WTC11 (cell line): ENCODE results near the gene UBTD1. TPM values are rescaled to one million over a fixed set of nuclear protein-coding genes. Genes with fewer than 3 reads are reported as not detected.

Experiments used
- ATAC-seq: fragments of 200-7000 bp; cut with Tn5 transposase; 2 replicates; pipeline ENCODE4 v1.10.0; 2021; ENCODE audit warnings: mild to moderate bottlenecking, moderate library complexity
- CTCF ChIA-PET: fragments of 300-600 bp; sonication (Branson Sonifier 250); formaldehyde crosslinking; loops from one replicate; lab custom pipeline; 2021; ENCODE audit warnings: antibody characterized with exemption; lab: Charles Lee
- POLR2A ChIA-PET: fragments of 350-600 bp; sonication (Branson Sonifier 250); formaldehyde crosslinking; loops from one replicate; lab custom pipeline; 2021; ENCODE audit warnings: antibody characterized with exemption; lab: Charles Lee
- DNase-seq: peaks from one replicate; pipeline ENCODE4 v3.0.0; 2021; ENCODE audit warnings: low spot score
- H3K27ac Mint-ChIP-seq: 2 replicates; pipeline ENCODE4 v1.8.0; 2021; ENCODE audit warnings: mixed read lengths
- H3K27me3 Mint-ChIP-seq: 2 replicates; pipeline ENCODE4 v1.8.0; 2021; ENCODE audit warnings: low read depth, mild to moderate bottlenecking, moderate library complexity, mixed read lengths
- H3K36me3 Mint-ChIP-seq: 2 replicates; pipeline ENCODE4 v1.8.0; 2021; ENCODE audit warnings: mixed read lengths
- H3K4me1 Mint-ChIP-seq: 2 replicates; pipeline ENCODE4 v1.8.0; 2022; ENCODE audit warnings: mixed read lengths
- H3K4me3 Mint-ChIP-seq: 2 replicates; pipeline ENCODE4 v1.8.0; 2021; ENCODE audit warnings: mild to moderate bottlenecking, moderate library complexity, mixed read lengths
- H3K9me3 Mint-ChIP-seq: 2 replicates; pipeline ENCODE4 v1.8.0; 2021; ENCODE audit warnings: mixed read lengths
- ESRRA ChIP-seq: sonication (generic); formaldehyde crosslinking; IDR thresholded peaks from 2 replicates; pipeline ENCODE4 v1.8.1; 2022; ENCODE audit warnings: mild to moderate bottlenecking, missing genetic modification reagents, borderline replicate concordance
- GTF2I ChIP-seq: fragments of 250-450 bp; sonication (Bioruptor Pico); conservative IDR thresholded peaks from 2 replicates; pipeline ENCODE4 v1.4.0; 2021; ENCODE audit warnings: mild to moderate bottlenecking
- JAZF1 ChIP-seq: fragments of 250-450 bp; sonication (Bioruptor Pico); IDR thresholded peaks from 2 replicates; pipeline ENCODE4 v1.9.0; 2021; ENCODE audit warnings: moderate library complexity, mild to moderate bottlenecking, inconsistent platforms
- MXD4 ChIP-seq: fragments of 250-450 bp; sonication (Bioruptor Pico); IDR thresholded peaks from 2 replicates; pipeline ENCODE4 v1.8.0; 2021; ENCODE audit warnings: mild to moderate bottlenecking, moderate library complexity, borderline replicate concordance
- NR3C1 ChIP-seq: sonication (generic); formaldehyde crosslinking; conservative IDR thresholded peaks from 2 replicates; pipeline ENCODE4 v1.8.1; 2023; ENCODE audit warnings: low read depth, mild to moderate bottlenecking, missing genetic modification reagents
- OVOL2 ChIP-seq: fragments of 250-450 bp; sonication (Bioruptor Pico); IDR thresholded peaks from 2 replicates; pipeline ENCODE4 v1.9.0; 2021; ENCODE audit warnings: mild to moderate bottlenecking, borderline replicate concordance
- SMAD3 ChIP-seq: sonication (generic); formaldehyde crosslinking; IDR thresholded peaks from 2 replicates; pipeline ENCODE4 v1.8.0; 2022; ENCODE audit warnings: missing genetic modification reagents, mild to moderate bottlenecking, borderline replicate concordance
- SOX15 ChIP-seq: fragments of 250-450 bp; sonication (Bioruptor Pico); IDR thresholded peaks from 2 replicates; pipeline ENCODE4 v1.9.0; 2021; ENCODE audit warnings: mild to moderate bottlenecking
- TP53 ChIP-seq: sonication (generic); formaldehyde crosslinking; IDR thresholded peaks from 2 replicates; pipeline ENCODE4 v1.8.1; 2023; ENCODE audit warnings: mild to moderate bottlenecking, missing genetic modification reagents
- ZNF232 ChIP-seq: sonication (generic); formaldehyde crosslinking; IDR thresholded peaks from 2 replicates; pipeline ENCODE4 v1.8.0; 2022; ENCODE audit warnings: mild to moderate bottlenecking, missing genetic modification reagents
- ZNF317 ChIP-seq: sonication (generic); formaldehyde crosslinking; IDR thresholded peaks from 2 replicates; pipeline ENCODE4 v1.8.1; 2023; ENCODE audit warnings: low read depth, mild to moderate bottlenecking, moderate library complexity, missing genetic modification reagents, borderline replicate concordance
- ZNF396 ChIP-seq: fragments of 250-450 bp; sonication (Bioruptor Pico); IDR thresholded peaks from 2 replicates; pipeline ENCODE4 v1.8.0; 2021; ENCODE audit warnings: mild to moderate bottlenecking, moderate library complexity, borderline replicate concordance
- total RNA-seq: library from RNA; stranded (reverse); gene quantifications from 3 replicates; pipeline ENCODE4 v1.2.3, GENCODE V29; 2021
- TF ChIP-seq, protein P1 (sequence below): sonication (generic); formaldehyde crosslinking; IDR thresholded peaks from 2 replicates; pipeline ENCODE4 v1.8.0; 2023; ENCODE audit warnings: mild to moderate bottlenecking, missing genetic modification reagents
- TF ChIP-seq, protein P2 (sequence below): fragments of 250-450 bp; sonication (Bioruptor Pico); IDR thresholded peaks from 2 replicates; pipeline ENCODE4 v1.9.0; 2021; ENCODE audit warnings: mild to moderate bottlenecking, borderline replicate concordance
- TF ChIP-seq, protein P3 (sequence below): sonication (generic); formaldehyde crosslinking; IDR thresholded peaks from 2 replicates; pipeline ENCODE4 v1.8.1; 2023; ENCODE audit warnings: mild to moderate bottlenecking, missing genetic modification reagents, borderline replicate concordance
- TF ChIP-seq, protein P4 (sequence below): sonication (generic); formaldehyde crosslinking; conservative IDR thresholded peaks from 2 replicates; pipeline ENCODE4 v1.8.1; 2023; ENCODE audit warnings: mild to moderate bottlenecking, low read depth, missing genetic modification reagents, moderate library complexity
- TF ChIP-seq, protein P5 (sequence below): fragments of 200-600 bp; IDR thresholded peaks from 2 replicates; pipeline ENCODE4 v1.8.0; 2022; ENCODE audit warnings: antibody characterized with exemption
- TF ChIP-seq, protein P6 (sequence below): fragments of 250-450 bp; sonication (Bioruptor Pico); IDR thresholded peaks from 2 replicates; pipeline ENCODE4 v1.9.0; 2021; ENCODE audit warnings: mild to moderate bottlenecking

The UBTD1 gene
- total RNA-seq, 1 experiment from 2014 or later = 35.7 TPM

DNA sequence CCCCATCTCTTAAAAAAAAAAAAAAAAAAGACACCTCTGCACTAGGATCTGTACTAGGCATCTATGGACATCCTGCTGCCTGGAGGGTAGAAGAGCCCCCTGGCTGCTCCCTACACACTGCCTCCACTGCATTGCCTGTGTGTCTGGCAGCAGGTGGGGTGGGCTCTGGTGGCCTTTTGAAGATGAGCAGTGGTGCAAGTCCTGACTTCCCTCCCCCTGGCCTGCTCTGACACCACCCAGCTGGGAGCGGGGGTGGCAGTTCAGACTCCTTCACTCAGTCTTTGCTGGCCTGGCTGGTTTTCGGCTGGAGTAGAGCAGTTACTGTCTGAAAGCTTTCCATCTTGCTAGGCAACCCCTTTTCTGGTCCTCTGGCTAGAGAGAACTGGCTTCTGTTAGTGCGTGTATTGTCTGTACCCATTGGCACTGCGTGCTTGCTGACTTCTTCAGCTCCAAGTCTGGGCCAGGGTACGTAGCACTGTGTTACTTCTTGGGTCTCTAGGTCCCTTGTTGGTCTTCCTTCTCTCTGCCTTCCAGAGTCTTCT is 108.4 kb downstream of the UBTD1 start:
- CTCF ChIA-PET = interaction anchor here (1.7 to 2.1 kb wide), 2 partner anchors 35 to 67 kb away, joined by 4 to 6 read pairs; partner anchors contain the start of gene ANKRD2
- TF ChIP-seq JAZF1 (CRISPR knock-in tag) (no peak), SOX15 (CRISPR knock-in tag) (no peak), ZNF317 (CRISPR knock-in tag) (no peak), SMAD3 (CRISPR knock-in tag) (no peak), NR3C1 (CRISPR knock-in tag) (no peak), OVOL2 (CRISPR knock-in tag) (no peak), MXD4 (CRISPR knock-in tag) (no peak), ZNF396 (CRISPR knock-in tag) (no peak), GTF2I (CRISPR knock-in tag) (no peak), ESRRA (CRISPR knock-in tag) (no peak), ZNF232 (no peak), TP53 (CRISPR knock-in tag) (no peak)
- TF ChIP-seq, protein P1, sequence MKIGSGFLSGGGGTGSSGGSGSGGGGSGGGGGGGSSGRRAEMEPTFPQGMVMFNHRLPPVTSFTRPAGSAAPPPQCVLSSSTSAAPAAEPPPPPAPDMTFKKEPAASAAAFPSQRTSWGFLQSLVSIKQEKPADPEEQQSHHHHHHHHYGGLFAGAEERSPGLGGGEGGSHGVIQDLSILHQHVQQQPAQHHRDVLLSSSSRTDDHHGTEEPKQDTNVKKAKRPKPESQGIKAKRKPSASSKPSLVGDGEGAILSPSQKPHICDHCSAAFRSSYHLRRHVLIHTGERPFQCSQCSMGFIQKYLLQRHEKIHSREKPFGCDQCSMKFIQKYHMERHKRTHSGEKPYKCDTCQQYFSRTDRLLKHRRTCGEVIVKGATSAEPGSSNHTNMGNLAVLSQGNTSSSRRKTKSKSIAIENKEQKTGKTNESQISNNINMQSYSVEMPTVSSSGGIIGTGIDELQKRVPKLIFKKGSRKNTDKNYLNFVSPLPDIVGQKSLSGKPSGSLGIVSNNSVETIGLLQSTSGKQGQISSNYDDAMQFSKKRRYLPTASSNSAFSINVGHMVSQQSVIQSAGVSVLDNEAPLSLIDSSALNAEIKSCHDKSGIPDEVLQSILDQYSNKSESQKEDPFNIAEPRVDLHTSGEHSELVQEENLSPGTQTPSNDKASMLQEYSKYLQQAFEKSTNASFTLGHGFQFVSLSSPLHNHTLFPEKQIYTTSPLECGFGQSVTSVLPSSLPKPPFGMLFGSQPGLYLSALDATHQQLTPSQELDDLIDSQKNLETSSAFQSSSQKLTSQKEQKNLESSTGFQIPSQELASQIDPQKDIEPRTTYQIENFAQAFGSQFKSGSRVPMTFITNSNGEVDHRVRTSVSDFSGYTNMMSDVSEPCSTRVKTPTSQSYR (CRISPR knock-in tag) = no peak
- TF ChIP-seq, protein P2, sequence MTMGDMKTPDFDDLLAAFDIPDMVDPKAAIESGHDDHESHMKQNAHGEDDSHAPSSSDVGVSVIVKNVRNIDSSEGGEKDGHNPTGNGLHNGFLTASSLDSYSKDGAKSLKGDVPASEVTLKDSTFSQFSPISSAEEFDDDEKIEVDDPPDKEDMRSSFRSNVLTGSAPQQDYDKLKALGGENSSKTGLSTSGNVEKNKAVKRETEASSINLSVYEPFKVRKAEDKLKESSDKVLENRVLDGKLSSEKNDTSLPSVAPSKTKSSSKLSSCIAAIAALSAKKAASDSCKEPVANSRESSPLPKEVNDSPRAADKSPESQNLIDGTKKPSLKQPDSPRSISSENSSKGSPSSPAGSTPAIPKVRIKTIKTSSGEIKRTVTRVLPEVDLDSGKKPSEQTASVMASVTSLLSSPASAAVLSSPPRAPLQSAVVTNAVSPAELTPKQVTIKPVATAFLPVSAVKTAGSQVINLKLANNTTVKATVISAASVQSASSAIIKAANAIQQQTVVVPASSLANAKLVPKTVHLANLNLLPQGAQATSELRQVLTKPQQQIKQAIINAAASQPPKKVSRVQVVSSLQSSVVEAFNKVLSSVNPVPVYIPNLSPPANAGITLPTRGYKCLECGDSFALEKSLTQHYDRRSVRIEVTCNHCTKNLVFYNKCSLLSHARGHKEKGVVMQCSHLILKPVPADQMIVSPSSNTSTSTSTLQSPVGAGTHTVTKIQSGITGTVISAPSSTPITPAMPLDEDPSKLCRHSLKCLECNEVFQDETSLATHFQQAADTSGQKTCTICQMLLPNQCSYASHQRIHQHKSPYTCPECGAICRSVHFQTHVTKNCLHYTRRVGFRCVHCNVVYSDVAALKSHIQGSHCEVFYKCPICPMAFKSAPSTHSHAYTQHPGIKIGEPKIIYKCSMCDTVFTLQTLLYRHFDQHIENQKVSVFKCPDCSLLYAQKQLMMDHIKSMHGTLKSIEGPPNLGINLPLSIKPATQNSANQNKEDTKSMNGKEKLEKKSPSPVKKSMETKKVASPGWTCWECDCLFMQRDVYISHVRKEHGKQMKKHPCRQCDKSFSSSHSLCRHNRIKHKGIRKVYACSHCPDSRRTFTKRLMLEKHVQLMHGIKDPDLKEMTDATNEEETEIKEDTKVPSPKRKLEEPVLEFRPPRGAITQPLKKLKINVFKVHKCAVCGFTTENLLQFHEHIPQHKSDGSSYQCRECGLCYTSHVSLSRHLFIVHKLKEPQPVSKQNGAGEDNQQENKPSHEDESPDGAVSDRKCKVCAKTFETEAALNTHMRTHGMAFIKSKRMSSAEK (CRISPR knock-in tag) = no peak
- TF ChIP-seq, protein P3, sequence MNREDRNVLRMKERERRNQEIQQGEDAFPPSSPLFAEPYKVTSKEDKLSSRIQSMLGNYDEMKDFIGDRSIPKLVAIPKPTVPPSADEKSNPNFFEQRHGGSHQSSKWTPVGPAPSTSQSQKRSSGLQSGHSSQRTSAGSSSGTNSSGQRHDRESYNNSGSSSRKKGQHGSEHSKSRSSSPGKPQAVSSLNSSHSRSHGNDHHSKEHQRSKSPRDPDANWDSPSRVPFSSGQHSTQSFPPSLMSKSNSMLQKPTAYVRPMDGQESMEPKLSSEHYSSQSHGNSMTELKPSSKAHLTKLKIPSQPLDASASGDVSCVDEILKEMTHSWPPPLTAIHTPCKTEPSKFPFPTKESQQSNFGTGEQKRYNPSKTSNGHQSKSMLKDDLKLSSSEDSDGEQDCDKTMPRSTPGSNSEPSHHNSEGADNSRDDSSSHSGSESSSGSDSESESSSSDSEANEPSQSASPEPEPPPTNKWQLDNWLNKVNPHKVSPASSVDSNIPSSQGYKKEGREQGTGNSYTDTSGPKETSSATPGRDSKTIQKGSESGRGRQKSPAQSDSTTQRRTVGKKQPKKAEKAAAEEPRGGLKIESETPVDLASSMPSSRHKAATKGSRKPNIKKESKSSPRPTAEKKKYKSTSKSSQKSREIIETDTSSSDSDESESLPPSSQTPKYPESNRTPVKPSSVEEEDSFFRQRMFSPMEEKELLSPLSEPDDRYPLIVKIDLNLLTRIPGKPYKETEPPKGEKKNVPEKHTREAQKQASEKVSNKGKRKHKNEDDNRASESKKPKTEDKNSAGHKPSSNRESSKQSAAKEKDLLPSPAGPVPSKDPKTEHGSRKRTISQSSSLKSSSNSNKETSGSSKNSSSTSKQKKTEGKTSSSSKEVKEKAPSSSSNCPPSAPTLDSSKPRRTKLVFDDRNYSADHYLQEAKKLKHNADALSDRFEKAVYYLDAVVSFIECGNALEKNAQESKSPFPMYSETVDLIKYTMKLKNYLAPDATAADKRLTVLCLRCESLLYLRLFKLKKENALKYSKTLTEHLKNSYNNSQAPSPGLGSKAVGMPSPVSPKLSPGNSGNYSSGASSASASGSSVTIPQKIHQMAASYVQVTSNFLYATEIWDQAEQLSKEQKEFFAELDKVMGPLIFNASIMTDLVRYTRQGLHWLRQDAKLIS (CRISPR knock-in tag) = no peak
- TF ChIP-seq, protein P4, sequence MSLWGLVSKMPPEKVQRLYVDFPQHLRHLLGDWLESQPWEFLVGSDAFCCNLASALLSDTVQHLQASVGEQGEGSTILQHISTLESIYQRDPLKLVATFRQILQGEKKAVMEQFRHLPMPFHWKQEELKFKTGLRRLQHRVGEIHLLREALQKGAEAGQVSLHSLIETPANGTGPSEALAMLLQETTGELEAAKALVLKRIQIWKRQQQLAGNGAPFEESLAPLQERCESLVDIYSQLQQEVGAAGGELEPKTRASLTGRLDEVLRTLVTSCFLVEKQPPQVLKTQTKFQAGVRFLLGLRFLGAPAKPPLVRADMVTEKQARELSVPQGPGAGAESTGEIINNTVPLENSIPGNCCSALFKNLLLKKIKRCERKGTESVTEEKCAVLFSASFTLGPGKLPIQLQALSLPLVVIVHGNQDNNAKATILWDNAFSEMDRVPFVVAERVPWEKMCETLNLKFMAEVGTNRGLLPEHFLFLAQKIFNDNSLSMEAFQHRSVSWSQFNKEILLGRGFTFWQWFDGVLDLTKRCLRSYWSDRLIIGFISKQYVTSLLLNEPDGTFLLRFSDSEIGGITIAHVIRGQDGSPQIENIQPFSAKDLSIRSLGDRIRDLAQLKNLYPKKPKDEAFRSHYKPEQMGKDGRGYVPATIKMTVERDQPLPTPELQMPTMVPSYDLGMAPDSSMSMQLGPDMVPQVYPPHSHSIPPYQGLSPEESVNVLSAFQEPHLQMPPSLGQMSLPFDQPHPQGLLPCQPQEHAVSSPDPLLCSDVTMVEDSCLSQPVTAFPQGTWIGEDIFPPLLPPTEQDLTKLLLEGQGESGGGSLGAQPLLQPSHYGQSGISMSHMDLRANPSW (CRISPR knock-in tag) = no peak
- TF ChIP-seq, protein P5, sequence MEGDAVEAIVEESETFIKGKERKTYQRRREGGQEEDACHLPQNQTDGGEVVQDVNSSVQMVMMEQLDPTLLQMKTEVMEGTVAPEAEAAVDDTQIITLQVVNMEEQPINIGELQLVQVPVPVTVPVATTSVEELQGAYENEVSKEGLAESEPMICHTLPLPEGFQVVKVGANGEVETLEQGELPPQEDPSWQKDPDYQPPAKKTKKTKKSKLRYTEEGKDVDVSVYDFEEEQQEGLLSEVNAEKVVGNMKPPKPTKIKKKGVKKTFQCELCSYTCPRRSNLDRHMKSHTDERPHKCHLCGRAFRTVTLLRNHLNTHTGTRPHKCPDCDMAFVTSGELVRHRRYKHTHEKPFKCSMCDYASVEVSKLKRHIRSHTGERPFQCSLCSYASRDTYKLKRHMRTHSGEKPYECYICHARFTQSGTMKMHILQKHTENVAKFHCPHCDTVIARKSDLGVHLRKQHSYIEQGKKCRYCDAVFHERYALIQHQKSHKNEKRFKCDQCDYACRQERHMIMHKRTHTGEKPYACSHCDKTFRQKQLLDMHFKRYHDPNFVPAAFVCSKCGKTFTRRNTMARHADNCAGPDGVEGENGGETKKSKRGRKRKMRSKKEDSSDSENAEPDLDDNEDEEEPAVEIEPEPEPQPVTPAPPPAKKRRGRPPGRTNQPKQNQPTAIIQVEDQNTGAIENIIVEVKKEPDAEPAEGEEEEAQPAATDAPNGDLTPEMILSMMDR = no peak
- TF ChIP-seq, protein P6, sequence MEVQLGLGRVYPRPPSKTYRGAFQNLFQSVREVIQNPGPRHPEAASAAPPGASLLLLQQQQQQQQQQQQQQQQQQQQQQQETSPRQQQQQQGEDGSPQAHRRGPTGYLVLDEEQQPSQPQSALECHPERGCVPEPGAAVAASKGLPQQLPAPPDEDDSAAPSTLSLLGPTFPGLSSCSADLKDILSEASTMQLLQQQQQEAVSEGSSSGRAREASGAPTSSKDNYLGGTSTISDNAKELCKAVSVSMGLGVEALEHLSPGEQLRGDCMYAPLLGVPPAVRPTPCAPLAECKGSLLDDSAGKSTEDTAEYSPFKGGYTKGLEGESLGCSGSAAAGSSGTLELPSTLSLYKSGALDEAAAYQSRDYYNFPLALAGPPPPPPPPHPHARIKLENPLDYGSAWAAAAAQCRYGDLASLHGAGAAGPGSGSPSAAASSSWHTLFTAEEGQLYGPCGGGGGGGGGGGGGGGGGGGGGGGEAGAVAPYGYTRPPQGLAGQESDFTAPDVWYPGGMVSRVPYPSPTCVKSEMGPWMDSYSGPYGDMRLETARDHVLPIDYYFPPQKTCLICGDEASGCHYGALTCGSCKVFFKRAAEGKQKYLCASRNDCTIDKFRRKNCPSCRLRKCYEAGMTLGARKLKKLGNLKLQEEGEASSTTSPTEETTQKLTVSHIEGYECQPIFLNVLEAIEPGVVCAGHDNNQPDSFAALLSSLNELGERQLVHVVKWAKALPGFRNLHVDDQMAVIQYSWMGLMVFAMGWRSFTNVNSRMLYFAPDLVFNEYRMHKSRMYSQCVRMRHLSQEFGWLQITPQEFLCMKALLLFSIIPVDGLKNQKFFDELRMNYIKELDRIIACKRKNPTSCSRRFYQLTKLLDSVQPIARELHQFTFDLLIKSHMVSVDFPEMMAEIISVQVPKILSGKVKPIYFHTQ (CRISPR knock-in tag) = no peak

More for the DNA sequence above, 108.4 kb downstream of the UBTD1 start:
- no peak overlapping the region; the same call in 1 of the 2 replicates for H3K27ac Mint-ChIP-seq
- DNase-seq = no peak
- H3K9me3 Mint-ChIP-seq = no peaks in the 10 kb centered on the region
- H3K27me3 Mint-ChIP-seq = no peaks in the 10 kb centered on the region
- ATAC-seq = no peak
- no peaks in the 10 kb centered on the region for H3K36me3 Mint-ChIP-seq
- peaks cover 10% of the 10 kb centered on the region for H3K4me1 Mint-ChIP-seq
- H3K4me3 Mint-ChIP-seq = no peak overlapping the region
- POLR2A ChIA-PET = no interaction called here
